H1 (cell line): ENCODE measurements around the gene KLHL29. TPM values are rescaled to one million over a fixed set of nuclear protein-coding genes. Genes with fewer than 3 reads are reported as not detected.

ENCODE experiments used
- CTCF ChIA-PET: fragments of 300-600 bp; sonication (Branson Sonifier 250); formaldehyde crosslinking; loops from one replicate; lab custom pipeline; 2021; ENCODE audit not compliant: partially characterized antibody; lab: Charles Lee
- POLR2A ChIA-PET: fragments of 300-600 bp; sonication (Branson Sonifier 250); formaldehyde crosslinking; loops from one replicate; lab custom pipeline; 2021; ENCODE audit warnings: inconsistent platforms; ENCODE audit not compliant: partially characterized antibody; lab: Charles Lee
- DNase-seq, 2 experiments: peaks; one replicate each; pipeline versions ENCODE4 v3.0.0 to v3.0.0-alpha.2; 2010 to 2022; ENCODE audit warnings: low spot score in 2 of 2, low read depth in 1 of 2, mixed read lengths in 1 of 2
- FAIRE-seq: peaks from 2 replicates; lab custom pipeline; 2011; peaks lifted over from hg19 to GRCh38; lab: Jason Lieb, UNC
- H2AFZ ChIP-seq: 2 replicates; pipeline ENCODE4 v1.8.1; 2012; ENCODE audit warnings: low read length, inconsistent platforms
- H2AK5ac ChIP-seq: 2 replicates; pipeline ENCODE4 v1.6.1; 2013; ENCODE audit warnings: low read depth, low read length
- H2BK120ac ChIP-seq: replicated peaks from 2 replicates; pipeline ENCODE3; 2013; ENCODE audit warnings: low read depth, low read length, inconsistent platforms
- H2BK12ac ChIP-seq: 2 replicates; pipeline ENCODE4 v1.6.1; 2013; ENCODE audit warnings: low read depth, low read length
- H2BK15ac ChIP-seq: 2 replicates; pipeline ENCODE4 v1.6.1; 2013; ENCODE audit warnings: low read length
- H2BK20ac ChIP-seq: 2 replicates; pipeline ENCODE4 v1.6.1; 2013; ENCODE audit warnings: low read length
- H2BK5ac ChIP-seq: 2 replicates; pipeline ENCODE4 v1.6.1; 2013; ENCODE audit warnings: low read depth, low read length
- H3K14ac ChIP-seq: 2 replicates; pipeline ENCODE4 v1.6.1; 2013; ENCODE audit warnings: inconsistent platforms; ENCODE audit not compliant: insufficient read length
- H3K18ac ChIP-seq: 2 replicates; pipeline ENCODE4 v1.6.1; 2013; ENCODE audit warnings: low read length; ENCODE audit errors: extremely low read depth
- H3K23ac ChIP-seq: 2 replicates; pipeline ENCODE4 v1.6.1; 2013; ENCODE audit warnings: inconsistent platforms; ENCODE audit not compliant: insufficient read length
- H3K23me2 ChIP-seq: 2 replicates; pipeline ENCODE4 v1.6.1; 2013; ENCODE audit warnings: low read depth, low read length
- H3K27ac ChIP-seq: 2 replicates; pipeline ENCODE4 v1.6.1; 2011; ENCODE audit warnings: low read depth, low read length, inconsistent platforms
- H3K27me3 ChIP-seq, 4 experiments: replicated peaks in 1 of 4; 1 replicate in 1 of 4; 2 replicates in 3 of 4; pipeline versions ENCODE4 v1.6.1 to v1.8.1; 2011 to 2013; ENCODE audit warnings: low read length in 3 of 4, mild to moderate bottlenecking in 3 of 4, inconsistent platforms in 2 of 4, mixed read lengths in 2 of 4, moderate library complexity in 1 of 4; ENCODE audit not compliant: control insufficient read depth in 3 of 4, insufficient read depth in 3 of 4; ENCODE audit errors: extremely low read depth in 1 of 4
- H3K36me3 ChIP-seq, 4 experiments: 2 replicates each; pipeline versions ENCODE4 v1.6.1 to v1.8.1; 2011 to 2013; ENCODE audit warnings: mild to moderate bottlenecking in 4 of 4, low read length in 3 of 4, moderate library complexity in 2 of 4, control low read depth in 1 of 4, inconsistent platforms in 1 of 4; ENCODE audit not compliant: insufficient read depth in 4 of 4, control insufficient read depth in 2 of 4
- H3K4ac ChIP-seq: replicated peaks from 2 replicates; pipeline ENCODE3; 2013; ENCODE audit warnings: low read length, low read depth, mixed read lengths, inconsistent platforms; ENCODE audit not compliant: insufficient read length
- H3K4me1 ChIP-seq, 4 experiments: replicated peaks in 1 of 4; 1 replicate in 1 of 4; 2 replicates in 3 of 4; pipeline versions ENCODE4 v1.6.1 to v1.8.1; 2011 to 2013; ENCODE audit warnings: low read length in 3 of 4, inconsistent platforms in 2 of 4, mixed read lengths in 1 of 4; ENCODE audit not compliant: insufficient read depth in 4 of 4, control insufficient read depth in 3 of 4
- H3K4me2 ChIP-seq, 2 experiments: 2 replicates each; pipeline versions ENCODE4 v1.6.1 to v1.8.1; 2011 to 2013; ENCODE audit warnings: low read depth in 2 of 2, low read length in 2 of 2, control low read depth in 1 of 2, inconsistent platforms in 1 of 2, mild to moderate bottlenecking in 1 of 2; ENCODE audit not compliant: insufficient read depth in 1 of 2
- H3K4me3 ChIP-seq, 4 experiments: fragments of 200-600, 300-600 bp in 1 of 4; sonication (generic), shearing (Covaris generic), sonication (Bioruptor Twin) in 1 of 4; 2 replicates each; pipeline versions ENCODE4 v1.5.1 to v1.8.1; 2011 to 2016; ENCODE audit warnings: low read length in 4 of 4, low read depth in 3 of 4, control low read depth in 2 of 4, inconsistent platforms in 2 of 4, mild to moderate bottlenecking in 2 of 4, mixed read lengths in 1 of 4, moderate library complexity in 1 of 4; ENCODE audit not compliant: insufficient read depth in 2 of 4; ENCODE audit errors: extremely low read depth in 1 of 4
- H3K56ac ChIP-seq: replicated peaks from 2 replicates; pipeline ENCODE3; 2013; ENCODE audit warnings: low read depth, mild to moderate bottlenecking, mixed read lengths, low read length, inconsistent platforms; ENCODE audit not compliant: insufficient read length
- H3K79me1 ChIP-seq: 2 replicates; pipeline ENCODE4 v1.6.1; 2013; ENCODE audit warnings: low read depth, low read length, control low read depth
- H3K79me2 ChIP-seq, 2 experiments: 2 replicates each; pipeline versions ENCODE4 v1.6.1 to v1.8.1; 2012 to 2013; ENCODE audit warnings: low read length in 2 of 2, mild to moderate bottlenecking in 2 of 2, inconsistent platforms in 1 of 2; ENCODE audit not compliant: insufficient read depth in 2 of 2, control insufficient read depth in 1 of 2
- H3K9ac ChIP-seq, 4 experiments: replicated peaks in 1 of 4; 1 replicate in 1 of 4; 2 replicates in 3 of 4; pipeline versions ENCODE4 v1.6.1 to v1.8.1; 2011 to 2013; ENCODE audit warnings: low read depth in 3 of 4, low read length in 3 of 4, control low read depth in 2 of 4, mild to moderate bottlenecking in 2 of 4, moderate library complexity in 2 of 4, inconsistent platforms in 1 of 4; ENCODE audit errors: extremely low read depth in 1 of 4
- H3K9me3 ChIP-seq, 2 experiments: 2 replicates each; pipeline versions ENCODE4 v1.6.1 to v1.8.1; 2012 to 2013; ENCODE audit warnings: mild to moderate bottlenecking in 2 of 2, moderate library complexity in 2 of 2, control low read depth in 1 of 2, inconsistent platforms in 1 of 2, low read depth in 1 of 2, low read length in 1 of 2, mixed read lengths in 1 of 2; ENCODE audit not compliant: insufficient read depth in 2 of 2
- H4K20me1 ChIP-seq, 2 experiments: replicated peaks in 1 of 2; 2 replicates each; pipeline versions ENCODE3 to v1.8.1; 2011 to 2013; ENCODE audit warnings: inconsistent platforms in 2 of 2, low read length in 2 of 2, mild to moderate bottlenecking in 1 of 2; ENCODE audit not compliant: insufficient read depth in 2 of 2, control insufficient read depth in 1 of 2
- H4K5ac ChIP-seq: 2 replicates; pipeline ENCODE4 v1.6.1; 2013; ENCODE audit warnings: low read length, low read depth, mixed read lengths, inconsistent platforms; ENCODE audit not compliant: insufficient read length
- H4K8ac ChIP-seq: 2 replicates; pipeline ENCODE4 v1.8.0; 2013; ENCODE audit warnings: mild to moderate bottlenecking, moderate library complexity, low read length, inconsistent platforms; ENCODE audit not compliant: insufficient read depth; ENCODE audit errors: extremely low read depth
- H4K91ac ChIP-seq: replicated peaks from 2 replicates; pipeline ENCODE3; 2013; ENCODE audit warnings: low read length, mixed read lengths, inconsistent platforms; ENCODE audit not compliant: insufficient read length
- CBX8 ChIP-seq: fragments of 300-800, 300-1000 bp; sonication (generic); IDR thresholded peaks from 2 replicates; pipeline ENCODE4 v1.7.1; 2016; ENCODE audit warnings: low read depth, low read length, borderline replicate concordance
- CREB1 ChIP-seq: IDR thresholded peaks from 2 replicates; pipeline ENCODE4 v1.6.1; 2012; ENCODE audit warnings: inconsistent platforms
- FOSL1 ChIP-seq: IDR thresholded peaks from 2 replicates; pipeline ENCODE4 v1.6.1; 2011; ENCODE audit warnings: mild to moderate bottlenecking, low read depth, low read length, moderate library complexity; ENCODE audit not compliant: insufficient read depth
- GTF2F1 ChIP-seq: IDR thresholded peaks from 2 replicates; pipeline ENCODE4 v1.6.1; 2012; ENCODE audit warnings: low read depth, low read length, improper control_type of control experiment, borderline replicate concordance
- MAFK ChIP-seq: IDR thresholded peaks from 2 replicates; pipeline ENCODE4 v1.6.1; 2012; ENCODE audit warnings: low read depth, mild to moderate bottlenecking, improper control_type of control experiment, low read length
- POLR2AphosphoS5 ChIP-seq: IDR thresholded peaks from 2 replicates; pipeline ENCODE4 v1.6.1; 2011; ENCODE audit warnings: low read depth, low read length
- POU5F1 ChIP-seq: IDR thresholded peaks from 2 replicates; pipeline ENCODE4 v1.6.1; 2011; ENCODE audit warnings: low read depth, mild to moderate bottlenecking, low read length, moderate library complexity
- RBBP5 ChIP-seq: IDR thresholded peaks from 2 replicates; pipeline ENCODE4 v1.7.1; 2012; ENCODE audit warnings: low read depth, mild to moderate bottlenecking, inconsistent platforms, low read length, moderate library complexity, borderline replicate concordance
- SRF ChIP-seq: IDR thresholded peaks from 2 replicates; pipeline ENCODE4 v1.6.1; 2011; ENCODE audit warnings: mild to moderate bottlenecking, low read depth, low read length, moderate library complexity
- TAF1 ChIP-seq: IDR thresholded peaks from 2 replicates; pipeline ENCODE4 v1.6.1; 2011; ENCODE audit warnings: mild to moderate bottlenecking, low read depth, low read length
- USF2 ChIP-seq: IDR thresholded peaks from 2 replicates; pipeline ENCODE4 v1.6.1; 2011; ENCODE audit warnings: low read length, improper control_type of control experiment
- YY1 ChIP-seq: IDR thresholded peaks from 2 replicates; pipeline ENCODE4 v1.6.1; 2011; ENCODE audit warnings: low read depth, mild to moderate bottlenecking, low read length
- ZNF274 ChIP-seq: IDR thresholded peaks from 2 replicates; pipeline ENCODE4 v1.7.0; 2012; ENCODE audit warnings: low read length, borderline replicate concordance; ENCODE audit errors: extremely low read depth
- WGBS, 2 experiments: shearing (Covaris generic) in 1 of 2; methylation state at CpG; one replicate each; pipeline versions ENCODE4 v1.1.6 to v1.1.7; 2013 to 2015; ENCODE audit warnings: low lambda C conversion rate in 2 of 2, mixed read lengths in 2 of 2, inconsistent platforms in 1 of 2, low coverage in 1 of 2, missing lambda C conversion rate in 1 of 2; ENCODE audit not compliant: insufficient replicate concordance in 2 of 2, insufficient coverage in 1 of 2, insufficient read length in 1 of 2; ENCODE audit errors: extremely low coverage in 1 of 2, missing lambda C conversion rate in 1 of 2; 5-methylcytosine and 5-hydroxymethylcytosine counted together
- polyA plus RNA-seq, 7 experiments: library from polyadenylated mRNA; depleted of rRNA in 3 of 7; stranded (reverse) in 5 of 7; unstranded in 2 of 7; fragments of >200 nt in 5 of 7; fragments of 200-250 nt in 2 of 7; gene quantifications; 1 replicate in 5 of 7; 2 replicates in 1 of 7; 4 replicates in 1 of 7; pipeline versions ENCODE4 v1.2.1 to v1.2.3, GENCODE V29; 2011 to 2013; ENCODE audit warnings: missing spikeins in 2 of 7, mixed read lengths in 2 of 7
- total RNA-seq: library from RNA; stranded (reverse); fragmentation: NEBNext Ultra II Directional; extraction: Animal tissue kit (Norgen Biotek cat#: 25700); gene quantifications from 2 replicates; pipeline ENCODE4 v1.2.1, GENCODE V29; 2021

KLHL29 gene
- total and polyA plus RNA-seq, 2 of the 8 experiments (the other 6 are each of a cell fraction or from before 2014, with no cell fraction given) = 1.1 to 4.7 TPM

GRCh38 chr2:23695214-23695889 is 310.4 kb downstream of the KLHL29 start:
- H3K4ac ChIP-seq = no peak overlapping the region
- no peak overlapping the region for H2BK20ac ChIP-seq
- H3K4me1 ChIP-seq = peaks cover 0 to 9% (median 2%) of the 10 kb centered on the region in 4 experiments; a peak in 3 of 7 replicates
- 91% methylated on average over 24 of the region's 24 CpGs; no CpG with 5 or more reads in 1 of the 2 experiments for WGBS, 2 experiments
- no peak overlapping the region for H4K8ac ChIP-seq
- no peaks in the 10 kb centered on the region for H3K36me3 ChIP-seq
- no peaks in the 10 kb centered on the region for H4K20me1 ChIP-seq
- no peak overlapping the region for H4K91ac ChIP-seq
- H3K23ac ChIP-seq = no peak overlapping the region
- H3K23me2 ChIP-seq = no peaks in the 10 kb centered on the region
- H3K56ac ChIP-seq = no peak overlapping the region
- H3K79me2 ChIP-seq = no peaks in the 10 kb centered on the region
- no peak overlapping the region for H2BK15ac ChIP-seq
- ChIA-PET POLR2A (no interaction called here), CTCF (interaction anchor here (2.1 kb wide), 1 partner anchor 56 kb away, joined by 6 read pairs; no protein-coding TSS in a partner anchor)
- H3K27ac ChIP-seq = no peak overlapping the region
- H4K5ac ChIP-seq = no peak overlapping the region
- H3K27me3 ChIP-seq = no peaks in the 10 kb centered on the region
- no peak overlapping the region for H3K18ac ChIP-seq
- FAIRE-seq = no peak
- no peak overlapping the region for H2BK5ac ChIP-seq
- no peak overlapping the region for H2AK5ac ChIP-seq
- H2AFZ ChIP-seq = no peak overlapping the region
- H2BK120ac ChIP-seq = no peak overlapping the region
- H3K4me3 ChIP-seq = no peak overlapping the region
- no peaks in the 10 kb centered on the region; the same call in 1 of the 2 replicates for H3K79me1 ChIP-seq
- DNase-seq = no peak
- no peak overlapping the region for H2BK12ac ChIP-seq
- 0 out of 4 replicates have a peak, but pooled peaks cover 0 to 2% of the 10 kb centered on the region in 2 experiments for H3K9me3 ChIP-seq
- H3K14ac ChIP-seq = no peak overlapping the region
- no peak overlapping the region for H3K9ac ChIP-seq
- no peak overlapping the region for H3K4me2 ChIP-seq
- TF ChIP-seq POU5F1 (no peak), RBBP5 (no peak), SRF (no peak), POLR2AphosphoS5 (no peak), USF2 (no peak), CBX8 (no peak), GTF2F1 (no peak), CREB1 (no peak), YY1 (no peak), TAF1 (no peak), MAFK (no peak), FOSL1 (no peak), ZNF274 (no peak)
